Heart left ventricle (tissue), 16 donors: Measurements from ENCODE around the gene GALNT2. TPM values are rescaled to one million over a fixed set of nuclear protein-coding genes. Genes with fewer than 3 reads are reported as not detected.

Experiments
- ATAC-seq, 4 donors: fragments of 200-7000 bp; cut with Tn5 transposase; one replicate each; pipeline ENCODE4 v1.9.1; 2020 to 2022; ENCODE audit warnings: moderate library complexity in 4 of 4, mild to moderate bottlenecking in 3 of 4, moderate number of reproducible peaks in 1 of 4
- DNase-seq, 5 donors: peaks; one replicate each; pipeline ENCODE4 v3.0.0-alpha.2; 2020
- H3K27ac ChIP-seq, 12 donors: fragments of 200-600 bp; sonication (generic) in 4 of 12; one replicate each; pipeline versions ENCODE4 v1.5.0 to v1.8.0; 2016 to 2022; ENCODE audit warnings: mild to moderate bottlenecking in 2 of 12
- H3K27me3 ChIP-seq, 9 donors: fragments of 200-600 bp; sonication (generic) in 2 of 9; one replicate each; pipeline versions ENCODE4 v1.5.1 to v1.8.0; 2016 to 2022; ENCODE audit warnings: mild to moderate bottlenecking in 3 of 9
- H3K36me3 ChIP-seq, 9 donors: fragments of 200-600 bp; sonication (generic) in 2 of 9; one replicate each; pipeline versions ENCODE4 v1.5.0 to v1.8.0; 2018 to 2022; ENCODE audit warnings: mild to moderate bottlenecking in 2 of 9
- H3K4me1 ChIP-seq, 12 donors: fragments of 200-600 bp; sonication (generic) in 4 of 12; one replicate each; pipeline versions ENCODE4 v1.5.0 to v1.8.0; 2016 to 2022; ENCODE audit warnings: mild to moderate bottlenecking in 3 of 12
- H3K4me3 ChIP-seq, 12 donors: fragments of 200-600 bp; sonication (generic) in 4 of 12; one replicate each; pipeline versions ENCODE4 v1.5.0 to v1.8.0; 2017 to 2022; ENCODE audit warnings: mild to moderate bottlenecking in 9 of 12, moderate library complexity in 4 of 12
- H3K9me3 ChIP-seq, 12 donors: fragments of 200-600 bp; sonication (generic) in 4 of 12; one replicate each; pipeline versions ENCODE4 v1.5.0 to v1.8.0; 2016 to 2022; ENCODE audit warnings: mild to moderate bottlenecking in 1 of 12
- POLR2A ChIP-seq, 2 donors: fragments of 450-650 bp; IDR thresholded peaks; one replicate each; pipeline ENCODE4 v1.6.1; 2017; ENCODE audit warnings: antibody characterized with exemption in 2 of 2, mild to moderate bottlenecking in 2 of 2, moderate library complexity in 2 of 2
- WGBS, 4 donors: extraction: QIAGEN DNeasy Blood & Tissue Kit in 2 of 4; methylation state at CpG; one replicate each; pipeline versions ENCODE4 v1.1.5 to v1.1.7; 2013 to 2018; 5-methylcytosine and 5-hydroxymethylcytosine counted together
- intact Hi-C, 10 donors: fragments of 100-400 bp; cut with DNase I; formaldehyde crosslinking; loops; one replicate each; pipeline versions ENCODE4 v1.11.1 to v1.14.2; 2022
- polyA plus RNA-seq, 2 donors: library from polyadenylated mRNA; stranded (reverse); fragments of 200-250 nt; gene quantifications; one replicate each; pipeline ENCODE4 v1.2.3, GENCODE V29; 2013
- total RNA-seq, 9 donors: library from RNA; depleted of rRNA in 2 of 9; stranded (reverse); fragments of >200 nt in 2 of 9; fragmentation: NEBNext Ultra II Directional in 3 of 9; extraction: Animal tissue kit (Norgen Biotek cat#: 25700) in 3 of 9; gene quantifications; one replicate each; pipeline versions ENCODE4 v1.1.0 to v1.2.4, GENCODE V29; 2016 to 2023
- TF ChIP-seq, protein P1 (sequence below), 12 donors: fragments of 200-600 bp; sonication (generic) in 4 of 12; IDR thresholded peaks; one replicate each; pipeline versions ENCODE4 v1.5.0 to v1.8.0; 2018 to 2022; ENCODE audit warnings: antibody characterized with exemption in 12 of 12, mild to moderate bottlenecking in 5 of 12
- donor health status: ischemic (EF 13 %, LVEDD 7.1; RV severe dilation, severe dysfunction).
- donor health status: healthy with polysubstance abuse.
- donor health status: DM: no; HTN: yes; CAD: no.
- donor health status: DM: no; HTN: no; CAD: no.
- donor health status: ischemic (EF 25% LVEDD 6.9; RV normal size, moderate dysfunction).
- donor health status: ischemic (EF 25% LVEDD 5.7; RV mildly dilated, moderate dysfunction).
- donor health status: healthy.
- donor health status: DM: yes; HTN: yes; CAD: no.
- donor health status: ischemic (EF 35%, LVEDD 5.7; RV mildly dilated, moderate dysfunction).
- donor health status: nonischemic (EF 11% LVEDD 7.7; RV severe dilation, severe dysfunction).
- donor health status: DM: yes; HTN: yes; CAD: no.
- donor health status: PGD.
- donor health status: ischemic (EF 29% LVEDD 5.4; RV normal size, mild dysfunction).
- donor health status: nonischemic (EF 23%, LVEDD 6.1; RV moderate dilation, normal function).

The GALNT2 gene
- total and polyA plus RNA-seq, 11 donors: 10.1 to 44.9 (median 31.6) TPM

DNA sequence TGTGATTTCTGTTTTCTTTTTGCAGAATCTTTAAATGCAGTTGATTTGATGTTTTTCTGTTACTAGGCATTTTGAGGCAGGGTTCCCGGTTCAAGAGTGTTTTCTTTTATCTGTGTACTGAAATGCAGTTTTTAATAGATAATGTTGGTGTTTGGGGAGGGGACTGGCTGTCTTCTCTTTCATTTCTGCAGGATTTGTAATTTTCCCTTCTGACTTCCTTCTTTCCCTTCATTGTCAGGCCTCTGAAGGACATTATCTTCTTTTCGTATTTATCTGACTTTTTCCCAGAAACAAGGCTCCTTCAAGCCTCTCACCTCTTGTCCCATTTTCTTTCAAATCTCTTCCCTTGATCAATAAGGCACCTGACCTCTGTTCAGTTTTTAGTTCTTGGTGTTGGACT is 1.5 kb upstream of the GALNT2 start:
- ATAC-seq (no peak), DNase-seq (no peak)
- Histone ChIP-seq H3K9me3 (peaks cover 0 to 24% (median 4%) of the 10 kb centered on the region in 12 donors), H3K4me3 (peak overlapping the region in 1 of 12 donors; percentile 66), H3K27ac (peak overlapping the region in 11 of 12 donors; percentile 59 to 91 (median 88)), H3K27me3 (no peaks in the 10 kb centered on the region), H3K36me3 (no peaks in the 10 kb centered on the region), H3K4me1 (peaks cover 0 to 38% (median 22%) of the 10 kb centered on the region in 12 donors)
- 47 to 53% (median 48%) methylated on average over 2 of the region's 2 CpGs for WGBS, 4 donors
- TF ChIP-seq POLR2A (IDR thresholded peaks at IDR 0.05): no peak
- TF ChIP-seq, protein P1, sequence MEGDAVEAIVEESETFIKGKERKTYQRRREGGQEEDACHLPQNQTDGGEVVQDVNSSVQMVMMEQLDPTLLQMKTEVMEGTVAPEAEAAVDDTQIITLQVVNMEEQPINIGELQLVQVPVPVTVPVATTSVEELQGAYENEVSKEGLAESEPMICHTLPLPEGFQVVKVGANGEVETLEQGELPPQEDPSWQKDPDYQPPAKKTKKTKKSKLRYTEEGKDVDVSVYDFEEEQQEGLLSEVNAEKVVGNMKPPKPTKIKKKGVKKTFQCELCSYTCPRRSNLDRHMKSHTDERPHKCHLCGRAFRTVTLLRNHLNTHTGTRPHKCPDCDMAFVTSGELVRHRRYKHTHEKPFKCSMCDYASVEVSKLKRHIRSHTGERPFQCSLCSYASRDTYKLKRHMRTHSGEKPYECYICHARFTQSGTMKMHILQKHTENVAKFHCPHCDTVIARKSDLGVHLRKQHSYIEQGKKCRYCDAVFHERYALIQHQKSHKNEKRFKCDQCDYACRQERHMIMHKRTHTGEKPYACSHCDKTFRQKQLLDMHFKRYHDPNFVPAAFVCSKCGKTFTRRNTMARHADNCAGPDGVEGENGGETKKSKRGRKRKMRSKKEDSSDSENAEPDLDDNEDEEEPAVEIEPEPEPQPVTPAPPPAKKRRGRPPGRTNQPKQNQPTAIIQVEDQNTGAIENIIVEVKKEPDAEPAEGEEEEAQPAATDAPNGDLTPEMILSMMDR (IDR thresholded peaks at IDR 0.05): no peak
- intact Hi-C loops: loop anchor here in 6 of 10 donors (5.0 to 10.0 kb wide), 11 partner anchors 82 to 508 kb away; partner anchors contain the start of gene ABCB10 (in 1 of the 6)

DNA sequence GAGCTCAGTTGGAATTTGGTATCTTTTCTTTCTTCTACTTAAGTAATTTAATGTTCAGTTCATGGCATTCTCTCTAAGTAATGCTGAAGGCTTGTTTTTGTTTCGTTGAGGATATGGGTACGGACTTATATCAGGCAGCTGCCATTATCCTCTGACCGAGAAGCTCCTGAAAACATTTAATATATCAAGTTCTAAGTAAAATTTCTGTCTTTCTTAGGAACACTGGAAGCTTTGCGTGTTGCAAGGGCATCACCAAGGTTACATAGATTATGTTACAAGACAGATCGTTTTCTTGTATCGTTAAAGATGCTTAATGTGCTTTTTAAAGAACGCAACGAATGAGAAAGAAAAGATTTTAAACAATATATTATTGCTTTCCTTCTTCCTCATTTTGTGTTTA is 1.0 kb upstream of the GALNT2 start:
- Histone ChIP-seq H3K27me3 (no peaks in the 10 kb centered on the region), H3K27ac (peak overlapping the region; percentile 59 to 91 (median 87)), H3K4me3 (peak overlapping the region in 10 of 12 donors; percentile 56 to 97 (median 86)), H3K9me3 (peaks cover 0 to 19% (median 4%) of the 10 kb centered on the region in 12 donors), H3K36me3 (no peaks in the 10 kb centered on the region), H3K4me1 (peaks cover 0 to 40% (median 22%) of the 10 kb centered on the region in 12 donors)
- intact Hi-C loops: loop anchor here in 6 of 10 donors (2.0 to 10.0 kb wide), 12 partner anchors 39 to 509 kb away; partner anchors contain the start of gene ABCB10 (in 1 of the 6)
- TF ChIP-seq POLR2A (IDR thresholded peaks at IDR 0.05): no peak
- TF ChIP-seq, protein P1 (IDR thresholded peaks at IDR 0.05): no peak
- DNase-seq (no peak), ATAC-seq (no peak)
- WGBS, 4 donors: 34 to 41% (median 40%) methylated on average over 8 of the region's 8 CpGs

DNA sequence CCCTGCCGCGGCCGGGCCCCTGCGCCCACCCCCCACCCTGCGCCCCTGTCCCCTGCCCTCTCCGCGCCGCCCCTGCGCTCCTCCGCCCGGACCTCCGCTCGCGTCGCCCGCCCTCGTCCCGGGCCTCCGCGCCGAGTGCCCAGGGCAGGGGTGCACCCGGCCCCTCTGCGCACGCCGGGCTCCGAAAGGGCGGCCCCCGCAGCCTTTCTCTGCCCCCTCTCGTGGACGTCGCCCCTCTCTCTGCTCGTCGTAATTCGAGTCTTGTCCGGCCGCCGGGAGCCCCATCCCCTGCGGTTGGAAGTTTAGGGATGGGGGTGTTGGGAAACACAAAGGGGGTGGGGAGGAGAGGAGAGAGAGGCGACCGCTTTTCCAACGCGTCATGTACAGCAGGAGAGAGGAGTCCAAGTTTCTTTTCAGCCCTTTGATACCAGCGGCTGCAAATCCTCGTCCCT is 407 bp downstream of the GALNT2 start:
- Histone ChIP-seq H3K4me1 (peaks cover 0 to 49% (median 22%) of the 10 kb centered on the region in 12 donors), H3K27ac (peak overlapping the region; percentile 79 to 92 (median 88)), H3K27me3 (no peaks in the 10 kb centered on the region), H3K36me3 (no peaks in the 10 kb centered on the region), H3K4me3 (peak overlapping the region; percentile 63 to 97 (median 84)), H3K9me3 (peaks cover 0 to 6% (median 1%) of the 10 kb centered on the region in 12 donors)
- WGBS, 4 donors: 0 to 1% (median 0%) methylated on average over 20 to 44 of the region's 44 CpGs
- TF ChIP-seq, protein P1 (IDR thresholded peaks at IDR 0.05): no peak
- TF ChIP-seq POLR2A (IDR thresholded peaks at IDR 0.05): no peak
- intact Hi-C loops: loop anchor here in 6 of 10 donors (2.0 to 10.0 kb wide), 12 partner anchors 37 to 510 kb away; partner anchors contain the start of gene ABCB10 (in 1 of the 6)
- peak in 4 of 5 donors; percentile 25 to 42 (median 42) for DNase-seq
- peak in 3 of 4 donors; percentile 32 to 41 (median 35) for ATAC-seq

DNA sequence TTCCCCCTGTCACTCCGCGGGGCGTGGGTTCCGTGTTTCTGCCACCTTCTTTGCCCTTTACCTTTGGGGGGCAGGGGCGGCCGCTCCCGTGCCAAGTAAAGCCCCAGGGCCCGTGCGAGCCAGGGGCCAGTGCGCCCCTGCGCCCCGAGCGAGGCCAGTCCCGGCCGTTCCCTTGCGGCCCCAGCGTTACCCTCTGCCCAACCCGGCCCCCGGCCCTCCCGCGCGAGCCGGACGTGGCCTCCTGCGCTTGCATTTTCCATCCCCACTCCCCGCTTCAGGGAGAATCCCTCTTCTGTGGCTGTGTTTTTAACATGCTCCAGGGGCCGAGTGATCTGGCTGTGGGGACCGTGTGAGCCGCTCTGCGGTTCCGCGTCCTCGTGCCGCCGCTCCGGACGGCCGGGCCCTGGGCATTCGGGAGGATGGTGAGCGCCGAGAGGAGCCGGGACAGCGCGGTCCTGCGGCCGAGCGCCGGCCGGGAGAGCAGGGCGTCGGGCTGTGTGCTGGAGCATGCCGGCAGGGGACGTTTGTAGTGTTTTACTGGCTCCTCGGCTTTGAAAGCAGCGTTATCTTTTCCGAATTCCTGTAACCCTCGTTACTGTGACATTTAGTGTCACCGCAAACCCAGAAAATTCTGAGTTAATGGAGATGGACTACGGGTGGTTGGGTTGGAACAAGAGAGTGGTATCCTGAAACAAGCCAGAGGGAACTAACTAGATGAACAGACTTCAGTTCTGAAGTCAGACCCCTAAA is 1.0 kb downstream of the GALNT2 start:
- TF ChIP-seq, protein P1 (IDR thresholded peaks at IDR 0.05): peak in 3 of 12 donors; percentile 12 to 34 (median 16)
- TF ChIP-seq POLR2A (IDR thresholded peaks at IDR 0.05): no peak
- Histone ChIP-seq H3K4me3 (peak overlapping the region; percentile 63 to 97 (median 84)), H3K36me3 (no peaks in the 10 kb centered on the region), H3K27me3 (no peaks in the 10 kb centered on the region), H3K27ac (peak overlapping the region; percentile 79 to 92 (median 88)), H3K4me1 (peaks cover 0 to 49% (median 23%) of the 10 kb centered on the region in 12 donors), H3K9me3 (no peaks in the 10 kb centered on the region)
- intact Hi-C loops: loop anchor here in 6 of 10 donors (2.0 to 10.0 kb wide), 13 partner anchors 37 to 511 kb away; partner anchors contain the start of gene ABCB10 (in 1 of the 6)
- 0 to 1% (median 1%) methylated on average over 41 to 59 of the region's 59 CpGs for WGBS, 4 donors
- ATAC-seq (peak in 3 of 4 donors; percentile 30 to 51 (median 50)), DNase-seq (peak; percentile 31 to 73 (median 41))
